HG02840 (cell line): ENCODE data around the gene RNF166.
A peak's percentile ranks its signal among the peaks of the same experiment; 100 is the strongest.

Experiments
- ATAC-seq: cut with Tn5 transposase; IDR thresholded peaks from one replicate; pipeline ENCODE4 v1.9.1; 2021; ENCODE audit warnings: mild to moderate bottlenecking, moderate library complexity, moderate number of reproducible peaks; ENCODE audit not compliant: unreplicated experiment, low FRiP score

Gene RNF166

DNA sequence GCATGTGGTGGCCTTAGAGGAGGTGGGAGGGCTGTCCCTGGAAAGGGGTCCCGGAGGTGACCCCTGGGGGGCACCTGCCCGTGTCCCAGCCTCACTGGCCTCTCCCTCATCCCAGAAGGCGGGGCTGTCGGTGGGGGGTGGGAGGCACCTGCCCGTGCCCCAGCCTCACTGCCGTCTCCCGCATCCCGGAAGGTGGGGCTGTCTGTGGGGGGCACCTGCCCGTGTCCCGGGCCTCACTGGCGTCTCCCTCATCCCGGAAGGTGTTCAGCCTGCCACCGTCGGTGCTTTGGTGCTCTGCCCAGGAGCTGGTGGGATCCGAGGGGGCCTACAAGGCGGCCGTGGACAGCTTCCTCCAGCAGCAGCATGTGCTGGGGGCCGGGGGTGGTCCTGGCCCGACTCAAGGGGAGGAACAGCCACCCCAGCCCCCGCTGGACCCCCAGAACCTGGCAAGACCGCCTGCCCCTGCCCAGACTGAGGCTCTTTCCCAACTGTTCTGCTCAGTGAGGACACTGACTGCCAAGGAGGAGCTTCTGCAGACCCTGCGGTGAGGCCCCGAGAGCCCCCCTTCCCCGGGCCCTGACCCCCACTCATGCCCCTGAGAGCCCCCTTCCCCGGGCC, 6.3 kb upstream of the RNF166 start:
- ATAC-seq = no peak

DNA sequence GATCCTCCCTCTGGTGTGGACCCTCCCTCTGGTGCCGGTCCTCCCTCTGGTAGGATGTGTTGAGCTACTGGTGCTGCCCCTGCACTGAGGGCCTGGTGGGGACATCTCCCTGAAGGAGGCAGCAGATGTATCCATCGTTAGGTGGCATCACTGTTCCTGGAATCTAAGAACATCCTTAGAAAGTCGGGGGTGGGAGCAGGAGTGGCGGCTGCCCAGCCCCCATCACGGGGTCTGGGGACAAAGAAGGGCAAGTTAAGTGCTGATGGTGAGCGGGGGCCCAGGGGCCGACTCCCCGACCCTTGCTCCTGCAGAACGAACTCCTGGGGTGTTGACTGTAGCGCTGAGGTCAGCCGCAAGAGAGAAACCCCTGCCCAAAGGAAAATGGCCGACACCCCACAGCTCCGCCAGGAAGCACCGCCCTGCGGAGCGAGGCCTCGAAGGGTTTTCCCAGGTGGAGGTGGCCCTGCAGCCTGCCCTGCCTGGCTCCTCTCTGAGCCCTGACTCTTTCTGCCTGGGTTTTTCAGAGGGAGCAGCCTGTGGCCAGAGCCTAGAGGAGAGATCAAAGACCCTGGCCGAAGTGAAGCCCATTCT, 5.6 kb upstream of the RNF166 start:
- ATAC-seq = no peak

DNA sequence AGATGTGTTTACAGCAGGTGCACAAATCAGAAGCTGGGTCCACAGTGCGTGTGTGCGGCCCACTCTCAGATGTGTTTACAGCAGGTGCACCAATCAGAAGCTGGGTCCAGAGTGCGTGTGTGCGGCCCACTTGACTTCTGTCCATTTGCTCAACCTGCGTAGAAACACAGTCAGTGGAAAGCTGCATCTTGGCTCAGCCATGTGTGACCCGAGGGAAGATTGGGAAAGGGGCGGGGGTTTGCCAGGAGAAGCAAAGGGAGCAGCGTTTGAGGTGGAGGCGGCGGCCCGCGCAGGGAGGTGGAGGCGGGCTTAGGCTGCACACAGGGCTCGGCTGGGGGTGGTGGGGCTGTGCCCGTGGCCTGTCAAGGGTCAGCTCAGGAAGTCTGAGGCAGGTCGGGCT, 4.3 kb upstream of the RNF166 start:
- no peak for ATAC-seq

DNA sequence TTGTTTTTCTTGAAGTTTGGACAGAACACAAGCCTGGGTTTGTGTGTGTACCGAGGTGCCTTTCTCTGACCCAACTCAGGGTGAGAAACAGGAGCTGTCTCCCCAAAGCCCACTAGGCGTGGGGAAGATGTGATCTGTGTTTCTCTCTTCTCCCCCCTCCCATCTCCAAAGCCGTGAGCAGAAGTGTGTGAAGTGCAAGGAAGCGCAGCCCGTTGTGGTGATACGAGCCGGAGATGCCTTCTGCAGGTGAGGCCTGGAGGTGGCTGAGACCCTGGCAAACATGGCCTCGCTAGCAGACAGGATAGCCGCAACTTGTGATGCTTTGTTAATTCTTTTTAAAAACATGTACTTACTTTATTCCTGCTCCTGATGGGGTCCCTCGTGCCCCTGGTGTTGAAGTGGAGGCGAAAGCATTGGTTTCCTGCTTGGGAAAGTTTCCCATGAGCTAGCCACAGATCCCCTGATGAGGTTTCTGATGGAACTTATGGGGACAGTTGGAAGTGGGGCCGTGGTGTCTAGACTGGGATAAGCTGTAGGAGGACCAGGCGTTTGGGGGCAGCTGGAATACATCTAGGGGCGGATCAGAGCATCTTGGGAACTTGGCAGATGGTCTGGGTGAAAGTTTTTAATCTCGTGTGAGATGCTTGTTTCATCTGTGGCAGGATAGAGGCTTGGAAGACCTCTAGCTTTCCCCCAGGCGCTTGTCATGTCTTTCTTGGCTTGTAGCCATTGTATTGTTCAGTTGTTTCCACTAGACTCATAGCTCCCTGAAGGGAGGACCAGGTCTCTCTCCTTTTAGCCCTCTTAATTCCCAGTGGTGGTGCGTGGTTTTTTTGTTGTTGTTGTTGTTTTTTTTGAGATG, 988 bp upstream of the RNF166 start:
- ATAC-seq = no peak

DNA sequence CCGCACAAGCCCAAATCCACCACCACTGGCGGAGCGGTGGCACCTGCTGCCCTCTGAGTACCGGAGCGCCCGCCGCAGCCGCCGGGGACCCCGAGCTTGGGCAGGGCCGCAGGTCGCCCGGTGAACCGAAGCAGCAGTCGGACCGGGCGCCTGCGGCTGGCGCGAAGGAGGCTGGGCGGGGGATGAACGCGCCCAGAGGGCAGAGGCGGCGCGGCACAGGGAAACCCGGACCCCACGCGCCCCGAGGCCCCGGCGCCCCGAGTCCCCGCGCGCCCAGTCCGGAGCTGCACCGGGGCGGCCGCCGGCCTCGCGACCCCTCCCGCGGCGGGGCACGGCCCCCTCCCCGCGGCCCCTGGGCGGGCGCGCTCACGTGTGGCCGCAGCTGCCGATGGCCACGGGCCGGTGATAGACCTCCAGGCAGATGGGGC, 393 bp downstream of the RNF166 start:
- ATAC-seq = peak; percentile 19

DNA sequence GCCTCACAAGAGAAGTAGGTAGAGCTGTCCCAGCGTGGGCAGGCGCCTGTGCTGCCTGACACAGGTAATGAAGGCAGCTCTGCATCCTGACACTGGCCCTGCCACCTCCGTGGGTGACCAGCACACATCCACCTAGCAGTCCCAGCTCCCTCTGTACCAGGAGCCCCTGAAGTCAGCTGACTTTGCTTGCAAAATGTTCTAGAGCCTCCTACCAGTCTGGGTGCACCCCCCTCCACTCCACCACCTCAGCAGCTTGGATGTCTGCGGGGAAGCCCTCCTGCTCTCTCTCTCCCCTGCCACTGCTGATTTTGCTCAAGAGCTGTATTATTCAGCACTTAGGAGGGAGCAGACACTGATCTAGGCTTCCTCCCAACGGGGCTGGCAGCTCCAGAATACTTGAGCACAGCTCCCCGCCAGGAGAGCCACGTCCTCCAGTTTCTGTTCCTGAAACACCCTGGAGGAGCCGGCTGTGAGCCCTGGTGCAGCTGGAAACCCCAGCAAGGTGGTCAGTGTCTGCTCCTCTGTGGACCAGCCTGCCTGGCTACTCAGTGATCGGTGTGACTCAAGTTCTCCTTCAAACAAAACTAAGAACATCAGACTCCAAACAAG, 1.0 kb downstream of the RNF166 start:
- ATAC-seq = no peak

DNA sequence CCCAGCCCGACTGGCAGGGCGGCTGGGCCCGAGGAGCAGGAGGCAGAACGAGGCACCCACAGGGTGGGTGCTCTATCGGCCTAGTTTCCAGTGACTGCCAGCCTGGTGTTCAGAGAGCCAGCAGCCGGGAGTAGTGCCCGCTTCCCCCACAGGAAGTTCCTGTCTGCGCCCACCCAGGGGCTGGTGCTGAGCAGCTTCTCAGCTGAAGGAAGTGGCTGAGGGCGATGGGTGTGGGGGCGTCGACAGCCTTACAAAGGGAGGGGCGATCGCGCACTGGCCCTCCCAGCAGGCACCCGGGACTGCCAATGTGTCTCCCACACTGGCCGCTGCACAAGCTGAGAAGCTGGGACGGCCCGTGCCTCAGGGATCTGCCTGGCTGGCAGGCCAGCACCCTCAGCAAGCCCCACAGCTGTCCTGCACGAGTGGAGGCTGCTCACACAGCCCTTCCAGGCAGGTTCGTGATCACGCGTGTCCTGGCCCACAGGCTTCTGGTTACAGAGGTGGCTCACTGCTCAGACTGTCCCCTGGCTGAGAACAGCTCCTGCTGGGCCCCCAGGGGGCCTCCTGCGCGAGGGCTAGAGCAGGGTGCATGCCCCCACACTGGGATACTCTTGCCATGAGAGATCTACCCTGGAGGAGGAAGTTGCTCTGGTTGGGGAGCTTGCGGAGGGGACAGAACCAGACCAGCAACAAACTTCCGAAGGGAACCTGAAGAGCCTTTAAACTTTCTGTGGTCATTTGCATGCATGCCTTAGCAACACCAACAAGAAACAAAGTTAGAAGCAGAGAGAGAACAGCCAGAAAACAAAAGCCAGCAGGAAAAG, 2.5 kb downstream of the RNF166 start:
- no peak for ATAC-seq

DNA sequence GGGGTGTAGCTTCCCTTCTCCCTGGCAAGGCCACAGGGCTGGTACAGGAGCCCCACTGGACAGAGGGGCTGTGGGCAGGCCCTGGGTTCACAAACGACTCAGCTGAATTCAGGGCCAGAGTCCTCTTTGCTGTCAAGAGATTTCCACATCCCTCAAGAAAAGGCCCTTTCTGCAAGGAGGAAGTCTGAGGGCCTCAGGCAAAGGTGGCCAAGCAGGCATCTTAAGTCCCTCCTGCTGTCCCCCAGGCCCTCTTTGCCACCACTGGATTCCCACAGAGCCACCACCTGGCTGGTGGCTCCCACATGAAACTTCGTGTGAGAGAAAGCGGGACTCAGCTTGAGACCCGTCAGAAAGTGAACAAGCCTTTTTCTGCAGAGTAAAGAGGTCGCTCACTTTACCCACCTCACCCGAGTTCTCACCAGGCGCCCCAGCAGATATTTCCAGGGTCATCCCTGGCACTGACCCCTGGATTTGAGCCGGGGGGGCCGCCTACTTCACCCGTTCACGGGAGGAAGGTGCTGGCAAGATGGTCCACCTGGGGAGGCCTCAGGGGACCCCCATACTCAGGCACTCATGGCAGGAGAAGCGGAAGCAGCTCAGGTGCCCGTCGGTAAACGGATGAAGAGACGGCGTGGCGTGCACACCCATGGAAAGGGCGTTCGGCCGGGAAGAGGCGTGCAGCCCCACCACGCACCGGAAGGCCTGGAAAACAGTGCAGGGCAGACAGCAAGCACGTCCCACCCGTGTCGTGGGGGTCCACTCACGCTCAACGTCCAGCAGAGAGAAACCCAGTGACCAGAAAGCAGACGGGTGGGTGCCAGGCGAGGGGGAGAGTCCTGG, 3.6 kb downstream of the RNF166 start:
- no peak for ATAC-seq

DNA sequence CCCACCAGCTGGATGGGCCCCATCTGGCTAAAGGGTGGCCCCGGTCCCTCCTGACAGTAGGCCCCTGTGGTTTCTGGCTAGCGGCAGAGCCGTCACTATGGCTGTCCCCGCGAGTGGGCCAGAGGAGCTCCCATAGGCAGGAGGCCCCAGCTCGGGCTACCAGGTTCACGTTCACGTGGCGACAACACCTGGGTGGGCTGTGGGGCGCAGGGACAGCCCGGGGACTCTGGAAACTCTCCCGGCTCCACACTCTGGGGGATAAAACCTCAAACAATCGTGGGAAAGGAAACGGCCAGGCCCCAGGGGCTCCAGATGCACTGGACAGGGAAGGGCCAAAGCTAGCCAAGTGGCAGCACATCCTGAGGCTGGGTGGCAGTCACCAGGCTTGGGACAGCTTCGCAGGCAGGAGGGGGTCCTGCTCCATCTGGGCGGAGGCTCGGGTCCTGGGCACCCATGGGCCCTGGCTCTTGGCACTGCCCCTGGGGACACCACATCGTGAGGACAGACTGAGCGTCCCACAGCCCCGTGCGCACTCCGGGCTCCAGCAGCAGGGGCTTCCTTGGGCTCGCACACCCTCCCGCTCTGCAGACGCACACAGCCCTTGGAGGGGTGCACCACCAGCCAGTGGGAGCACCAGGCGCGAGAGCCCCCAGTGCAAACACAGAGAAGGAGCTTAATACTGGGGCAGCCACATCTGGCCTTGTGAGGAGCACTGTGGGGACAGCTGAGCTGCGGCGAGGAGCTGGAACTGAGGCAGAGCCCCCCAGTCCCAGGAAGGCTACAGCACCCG, 4.4 kb downstream of the RNF166 start:
- ATAC-seq = no peak

DNA sequence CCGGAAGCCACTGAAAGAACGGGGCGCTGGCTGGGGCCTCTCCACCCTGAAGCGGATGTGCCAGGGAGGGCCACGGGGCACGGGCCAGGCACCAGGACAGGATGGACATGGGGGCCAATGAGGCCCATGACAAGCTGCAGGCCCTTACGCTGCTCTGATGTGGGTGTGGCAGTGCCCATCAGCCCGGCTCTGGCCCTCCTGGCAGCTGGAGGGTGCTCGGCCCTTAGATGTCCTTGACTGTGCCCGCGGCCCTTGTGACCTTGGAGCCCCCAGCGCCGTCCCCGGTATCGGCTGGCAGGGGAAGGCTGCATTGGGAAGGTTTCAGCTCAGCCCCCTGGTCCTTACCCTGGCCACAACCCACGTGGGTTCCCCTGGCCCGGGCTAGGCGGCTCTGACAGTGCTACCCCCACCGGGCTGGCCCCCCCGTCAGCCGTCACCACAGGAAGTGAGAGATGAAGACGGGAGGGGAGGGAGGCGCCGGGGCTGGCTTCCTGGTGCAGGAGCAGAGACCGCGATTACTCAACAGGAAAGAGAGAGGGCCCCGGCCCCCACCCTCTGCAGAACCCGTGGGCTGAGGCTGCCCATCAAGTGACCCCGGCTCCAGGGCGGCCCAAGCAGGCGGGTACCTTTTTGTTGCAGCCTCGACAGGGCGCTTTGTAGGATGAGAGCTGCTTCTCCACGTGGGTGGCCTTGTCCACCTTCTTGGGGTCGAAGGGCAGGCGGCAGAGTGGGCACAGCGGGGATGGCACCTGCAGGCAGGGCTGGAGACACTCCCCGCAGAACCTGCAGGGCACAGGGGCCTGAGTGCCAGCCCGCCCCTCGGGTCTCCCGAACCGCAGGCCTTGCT, 5.3 kb downstream of the RNF166 start:
- ATAC-seq = peak; percentile 52

DNA sequence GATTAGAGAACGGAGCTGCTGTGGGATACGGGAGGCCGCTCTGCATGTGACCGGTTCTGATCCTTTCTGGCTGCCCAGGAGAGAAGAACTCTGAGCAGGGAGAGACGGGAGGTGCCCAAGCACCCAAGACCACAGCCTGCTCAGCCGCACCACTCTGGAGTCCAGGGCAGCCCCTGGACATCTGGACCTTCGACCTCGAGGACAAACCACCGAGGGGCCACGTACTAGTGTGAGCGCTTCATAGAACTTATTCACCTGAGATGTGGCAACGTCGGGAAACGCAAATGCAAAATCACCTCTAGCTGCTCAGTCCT, 5.9 kb downstream of the RNF166 start:
- no peak for ATAC-seq

DNA sequence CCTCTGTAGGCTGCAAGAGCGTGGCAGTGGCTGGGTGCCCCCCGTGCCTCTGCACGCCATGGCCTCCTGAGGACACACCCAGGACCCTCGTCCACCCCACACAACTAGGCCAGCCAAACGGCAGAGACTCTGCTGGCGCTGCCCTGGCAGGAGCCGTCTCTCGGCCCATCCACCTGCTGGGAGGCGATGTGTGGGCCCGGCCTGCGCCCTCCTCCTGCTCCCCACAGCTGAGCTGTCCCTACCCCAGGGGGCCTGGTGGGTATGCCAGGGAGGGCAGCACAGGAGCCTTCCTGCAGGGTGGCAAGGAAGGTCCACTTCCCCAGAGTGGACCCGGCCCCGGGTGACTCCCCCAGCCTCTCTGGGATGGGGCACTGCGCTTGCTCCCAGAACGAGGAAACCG, 7.0 kb downstream of the RNF166 start:
- ATAC-seq = no peak

DNA sequence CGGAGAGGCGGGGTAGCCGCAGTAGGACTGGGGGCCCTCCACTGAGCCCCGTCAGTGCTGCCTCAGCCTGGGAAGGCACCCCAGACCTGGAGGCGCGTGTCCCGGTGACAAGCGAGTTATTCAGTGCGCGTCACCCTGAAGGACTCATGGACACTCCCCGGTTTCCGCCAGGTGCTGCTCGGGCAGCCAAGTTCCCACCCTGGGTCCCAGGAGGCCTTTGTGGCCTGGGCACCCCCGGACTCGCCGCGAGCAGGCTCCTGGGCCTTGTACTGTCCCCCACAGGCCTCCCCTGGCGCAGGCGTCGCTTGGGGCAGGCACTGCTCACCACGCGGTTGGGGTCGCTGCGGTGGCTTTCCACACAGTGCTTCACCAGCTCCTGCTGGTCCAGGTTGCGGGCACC, 7.6 kb downstream of the RNF166 start:
- ATAC-seq = no peak

DNA sequence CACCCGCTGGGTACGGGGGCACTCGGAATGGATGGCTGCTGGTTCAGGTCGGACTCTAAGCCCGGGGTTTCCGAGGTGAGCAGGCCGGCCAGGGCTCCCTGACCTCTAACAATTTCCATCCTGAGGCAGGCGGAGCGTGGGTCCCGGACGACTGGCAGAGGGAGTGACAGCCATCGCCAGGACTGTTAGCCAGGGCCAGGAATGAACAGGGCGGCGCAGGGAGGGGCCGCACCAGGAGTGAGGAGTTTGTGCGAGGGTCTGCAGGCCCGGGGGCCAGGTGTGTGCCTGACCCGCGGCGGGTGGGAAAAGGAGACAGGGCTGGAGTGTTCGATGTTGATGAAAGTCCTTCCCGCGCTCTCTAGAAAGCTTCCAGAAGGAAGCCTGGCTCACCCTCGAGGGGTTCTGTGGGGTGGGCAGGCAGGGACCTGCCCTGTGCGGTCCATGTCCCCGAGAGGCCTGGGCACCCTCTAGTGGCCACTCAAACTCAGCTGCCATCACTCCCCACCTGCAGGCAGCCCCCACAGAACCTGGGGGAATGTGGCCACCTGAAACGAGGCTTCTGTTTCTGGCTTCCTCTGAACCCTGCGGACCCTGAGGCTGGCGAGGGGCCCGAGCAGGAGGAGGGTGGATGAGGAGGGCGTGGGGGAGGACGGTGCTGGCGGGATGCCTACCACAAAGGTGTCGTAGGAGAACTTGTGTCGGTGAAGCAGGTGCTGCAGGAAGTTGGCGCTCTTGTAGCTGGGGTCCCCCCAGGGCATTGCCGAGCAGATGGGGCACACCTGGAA, 8.2 kb downstream of the RNF166 start:
- ATAC-seq = no peak

DNA sequence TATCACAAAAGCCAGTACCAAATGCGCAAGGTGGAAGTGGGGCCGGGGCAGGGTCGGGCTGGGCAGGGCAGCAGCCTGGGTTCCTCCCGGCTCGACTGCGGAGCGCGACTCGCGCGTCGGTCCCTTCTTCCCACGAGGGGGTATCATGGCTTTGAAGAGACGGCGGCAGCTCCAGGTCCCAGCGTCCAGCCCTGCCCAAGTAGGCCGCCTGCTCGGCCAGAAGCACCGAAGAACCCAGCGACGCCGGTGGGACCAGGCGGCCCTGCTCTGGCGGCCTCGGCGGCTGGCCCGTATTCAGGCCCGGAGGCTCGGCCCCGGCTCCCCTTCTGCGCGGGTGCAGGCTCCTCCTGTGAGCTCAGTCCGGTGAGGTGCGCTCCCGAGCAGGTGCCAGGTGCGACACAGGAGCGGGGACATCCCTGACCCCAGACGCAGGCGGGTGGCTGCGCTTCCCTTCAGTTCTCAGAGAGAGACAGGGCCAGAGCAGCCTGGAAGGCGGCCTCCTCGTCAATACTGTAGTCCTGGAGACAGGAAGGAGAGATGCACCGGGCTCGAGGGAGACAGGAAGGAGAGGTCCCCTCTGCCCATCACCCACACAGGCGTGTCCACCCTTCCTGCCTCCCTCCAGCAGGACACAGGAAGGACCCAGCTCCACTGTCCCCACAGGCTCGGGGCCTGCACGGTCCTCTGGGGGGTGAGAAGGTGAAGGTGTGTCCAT, 8.9 kb downstream of the RNF166 start:
- no peak for ATAC-seq

DNA sequence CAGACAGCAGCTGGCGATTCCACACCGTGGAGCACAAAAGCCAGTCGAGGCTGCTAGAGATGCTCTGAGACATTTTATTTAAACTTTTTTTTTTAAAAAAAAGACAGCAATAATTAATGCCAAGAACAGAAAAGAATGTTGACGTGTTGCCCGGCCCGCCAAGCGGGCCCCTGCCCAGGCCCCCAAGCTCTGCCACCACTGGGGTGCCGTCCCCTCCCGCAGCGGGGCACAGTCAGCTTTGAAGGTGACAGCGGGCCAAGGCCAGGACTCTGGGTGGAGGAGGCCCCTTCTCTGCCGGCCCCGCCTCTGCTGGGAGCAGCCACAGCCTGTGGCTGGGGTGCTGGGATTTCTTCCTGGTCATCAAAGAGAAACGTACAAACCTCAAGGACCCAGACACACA, 9.8 kb downstream of the RNF166 start:
- no peak for ATAC-seq

DNA sequence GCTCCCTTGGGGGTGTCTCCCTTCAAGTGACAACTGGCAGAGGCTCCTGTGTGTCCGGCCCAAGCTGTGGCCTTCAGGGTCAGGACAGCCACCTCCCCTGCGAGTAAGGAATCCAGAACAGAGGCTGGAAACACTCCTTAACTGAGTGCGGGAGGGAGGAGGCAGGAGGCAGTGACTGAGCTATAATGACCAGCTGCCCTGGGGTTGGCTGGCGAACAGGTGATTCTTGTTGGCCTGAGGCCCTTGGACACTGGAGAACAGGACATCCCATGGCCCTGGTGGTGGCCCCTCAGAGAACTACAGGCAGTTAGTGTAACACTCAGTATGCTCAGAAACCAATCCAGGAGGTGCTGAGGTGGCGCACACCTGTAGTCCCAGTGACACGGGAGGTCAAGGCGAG, 10.5 kb downstream of the RNF166 start:
- ATAC-seq = no peak
